HepG2 (cell line): ENCODE measurements around the gene APBB2. TPM values are rescaled to one million over a fixed set of nuclear protein-coding genes. Genes with fewer than 3 reads are reported as not detected.

ENCODE experiments used
- ATAC-seq: fragments of 200-7000 bp; cut with Tn5 transposase; 3 replicates; pipeline ENCODE4 v1.9.1; 2020; ENCODE audit warnings: mild to moderate bottlenecking, moderate library complexity
- BruUV-seq: library from RNA; stranded (reverse); fragments of 400-500 nt; replicated peaks from 2 replicates; lab custom pipeline; 2021; lab: Mats Ljungman, UMichigan
- CTCF ChIA-PET: fragments of 300-600 bp; formaldehyde crosslinking; extraction: SDS; loops from one replicate; lab custom pipeline; 2021; ENCODE audit warnings: low total read pairs, inconsistent platforms, low intra/inter-chr PET ratio; lab: Yijun Ruan, JAX
- POLR2A ChIA-PET: fragments of 350-600 bp; sonication (Branson Sonifier 250); formaldehyde crosslinking; loops from one replicate; lab custom pipeline; 2020; ENCODE audit warnings: antibody characterized with exemption, inconsistent platforms; lab: Yijun Ruan, JAX
- DNase-seq: peaks from one replicate; pipeline ENCODE4 v3.0.0-alpha.2; 2015; ENCODE audit warnings: low spot score
- FAIRE-seq: peaks from 3 replicates; lab custom pipeline; 2011; peaks lifted over from hg19 to GRCh38; lab: Jason Lieb, UNC
- H2AFZ ChIP-seq: one replicate; pipeline ENCODE4 v1.6.1; 2011; ENCODE audit warnings: low read length, inconsistent platforms
- H3K27ac ChIP-seq: fragments of 300-600 bp; 3 replicates; pipeline ENCODE4 v1.8.0; 2011; ENCODE audit warnings: mixed run types, mild to moderate bottlenecking, mixed read lengths, low read length, inconsistent platforms; ENCODE audit not compliant: insufficient read depth; ENCODE audit errors: extremely low read length
- H3K27me3 ChIP-seq, 2 experiments: fragments of 200-600 bp in 1 of 2; 2 replicates in 1 of 2; 3 replicates in 1 of 2; pipeline versions ENCODE4 v1.6.0 to v1.8.0; 2011; ENCODE audit warnings: low read length in 2 of 2, mild to moderate bottlenecking in 2 of 2, moderate library complexity in 2 of 2, inconsistent platforms in 1 of 2; ENCODE audit not compliant: insufficient read depth in 2 of 2, control insufficient read depth in 1 of 2
- H3K36me3 ChIP-seq, 2 experiments: fragments of 200-600 bp in 1 of 2; replicated peaks in 1 of 2; 2 replicates in 1 of 2; 3 replicates in 1 of 2; pipeline versions ENCODE4 v1.5.1 to v1.8.0; 2011; ENCODE audit warnings: low read length in 2 of 2, inconsistent platforms in 1 of 2; ENCODE audit not compliant: insufficient read depth in 2 of 2, control insufficient read depth in 1 of 2
- H3K4me1 ChIP-seq: 2 replicates; pipeline ENCODE4 v1.5.1; 2012; ENCODE audit warnings: low read length, inconsistent platforms; ENCODE audit not compliant: insufficient read depth
- H3K4me2 ChIP-seq: 2 replicates; pipeline ENCODE4 v1.6.0; 2011; ENCODE audit warnings: low read depth, low read length, inconsistent platforms
- H3K4me3 ChIP-seq, 3 experiments: fragments of 200-600 bp in 1 of 3; sonication (generic), shearing (Covaris generic) in 1 of 3; replicated peaks in 1 of 3; 2 replicates each; pipeline ENCODE4 v1.5.1; 2011 to 2016; ENCODE audit warnings: low read length in 3 of 3, inconsistent platforms in 2 of 3, low read depth in 2 of 3, mild to moderate bottlenecking in 2 of 3, control low read depth in 1 of 3, mixed read lengths in 1 of 3; ENCODE audit not compliant: insufficient read depth in 1 of 3
- H3K79me2 ChIP-seq: one replicate; pipeline ENCODE4 v1.6.1; 2011; ENCODE audit warnings: low read length, inconsistent platforms; ENCODE audit not compliant: insufficient read depth
- H3K9ac ChIP-seq: 2 replicates; pipeline ENCODE4 v1.6.0; 2011; ENCODE audit warnings: mild to moderate bottlenecking, low read depth, low read length, inconsistent platforms; ENCODE audit not compliant: insufficient read depth
- H3K9me3 ChIP-seq: 2 replicates; pipeline ENCODE4 v1.5.1; 2012; ENCODE audit warnings: mild to moderate bottlenecking, low read length
- H4K20me1 ChIP-seq: 2 replicates; pipeline ENCODE4 v1.6.0; 2011; ENCODE audit warnings: inconsistent platforms, mild to moderate bottlenecking, low read length, moderate library complexity; ENCODE audit not compliant: insufficient read depth
- ATM ChIP-seq: fragments of 450-650 bp; IDR thresholded peaks from 2 replicates; pipeline ENCODE4 v1.7.1; 2017; ENCODE audit warnings: mild to moderate bottlenecking, borderline replicate concordance
- BHLHE40 ChIP-seq: IDR thresholded peaks from 2 replicates; pipeline ENCODE4 v1.6.1; 2011; ENCODE audit warnings: low read length, improper control_type of control experiment
- CCAR2 ChIP-seq: fragments of 200-400 bp; formaldehyde crosslinking; optimal IDR thresholded peaks from 2 replicates; pipeline ENCODE3; 2018; ENCODE audit warnings: low read depth, mild to moderate bottlenecking, low read length, moderate library complexity
- KAT2B ChIP-seq: fragments of 150-350 bp; IDR thresholded peaks from 2 replicates; pipeline ENCODE4 v1.6.1; 2014; ENCODE audit warnings: low read depth, low read length, borderline replicate concordance
- NR2F2 ChIP-seq: IDR thresholded peaks from 2 replicates; pipeline ENCODE4 v1.6.1; 2012; ENCODE audit warnings: low read depth, inconsistent platforms, borderline replicate concordance
- SOX13 ChIP-seq, 3 experiments: fragments of 450-650 bp in 1 of 3; sonication (generic) in 1 of 3; formaldehyde crosslinking in 1 of 3; IDR thresholded peaks in 2 of 3; conservative IDR thresholded peaks in 1 of 3; 2 replicates each; pipeline versions ENCODE4 v1.5.0 to v1.6.1; 2016 to 2020; ENCODE audit warnings: antibody characterized with exemption in 1 of 3, mild to moderate bottlenecking in 1 of 3, missing compliant biosample characterization in 1 of 3, missing genetic modification reagents in 1 of 3, moderate library complexity in 1 of 3
- TAF15 ChIP-seq: fragments of 200-400 bp; formaldehyde crosslinking; IDR thresholded peaks from one replicate; pipeline ENCODE4 v1.6.1; 2018; ENCODE audit warnings: mild to moderate bottlenecking, low read depth, low read length; ENCODE audit not compliant: poor library complexity, severe bottlenecking
- ZNF207 ChIP-seq: fragments of 450-650 bp; IDR thresholded peaks from 2 replicates; pipeline ENCODE4 v1.6.1; 2016; ENCODE audit warnings: antibody characterized with exemption, borderline replicate concordance
- ZNF883 ChIP-seq: sonication (generic); formaldehyde crosslinking; IDR thresholded peaks from 2 replicates; pipeline ENCODE4 v1.5.1; 2020; ENCODE audit warnings: mild to moderate bottlenecking, missing genetic modification reagents; ENCODE audit errors: not compliant biosample characterization
- WGBS: methylation state at CpG from one replicate; pipeline ENCODE4 v1.1.6; 2017; ENCODE audit warnings: low lambda C conversion rate; 5-methylcytosine and 5-hydroxymethylcytosine counted together
- in situ Hi-C: cut with HindIII; loops from 2 replicates; pipeline ENCODE4 v1.10.0; 2017; ENCODE audit warnings: low pct_unique_long_range_greater_than_20kb; ENCODE audit not compliant: extremely low pct_ligation_motif_present
- intact Hi-C: fragments of 100-400 bp; cut with micrococcal nuclease; formaldehyde crosslinking; loops from one replicate; pipeline ENCODE4 v1.10.0; 2022; ENCODE audit not compliant: unreplicated experiment
- polyA plus RNA-seq, 8 experiments: library from polyadenylated mRNA; depleted of rRNA in 3 of 8; stranded (reverse) in 7 of 8; unstranded in 1 of 8; fragments of >200 nt; fragmentation: Illumina TruSeq in 4 of 8; extraction: Trizol in 4 of 8; gene quantifications; 2 replicates each; pipeline versions ENCODE4 v1.2.1 to v1.2.3, GENCODE V29; 2011 to 2016; ENCODE audit warnings: low read depth in 4 of 8, missing spikeins in 1 of 8, mixed read lengths in 1 of 8; ENCODE audit not compliant: insufficient read depth in 1 of 8
- total RNA-seq, 5 experiments: library from RNA; depleted of rRNA; stranded (reverse); fragments of >200 nt; fragmentation: Illumina TruSeq; extraction: Trizol; gene quantifications; 2 replicates each; pipeline ENCODE4 v1.2.3, GENCODE V29; 2016; ENCODE audit warnings: low read depth in 1 of 5
- TF ChIP-seq, protein P1 (sequence below): sonication (generic); formaldehyde crosslinking; IDR thresholded peaks from 2 replicates; pipeline ENCODE4 v1.5.0; 2020; ENCODE audit warnings: mild to moderate bottlenecking, missing genetic modification reagents, borderline replicate concordance
- TF ChIP-seq, protein P2 (sequence below): sonication (generic); formaldehyde crosslinking; IDR thresholded peaks from 2 replicates; pipeline ENCODE4 v1.4.0; 2020; ENCODE audit warnings: mild to moderate bottlenecking, low read depth, missing genetic modification reagents
- TF ChIP-seq, protein P3 (sequence below): sonication (generic); formaldehyde crosslinking; IDR thresholded peaks from 2 replicates; pipeline ENCODE4 v1.8.0; 2022; ENCODE audit warnings: mild to moderate bottlenecking, missing genetic modification reagents, moderate library complexity
- TF ChIP-seq, protein P4 (sequence below): sonication (generic); formaldehyde crosslinking; IDR thresholded peaks from 2 replicates; pipeline ENCODE4 v1.4.0; 2020; ENCODE audit warnings: missing genetic modification reagents, borderline replicate concordance

Gene APBB2
- total and polyA plus RNA-seq, 2 of the 13 experiments (the other 11 are each of a cell fraction or from before 2014, with no cell fraction given): 11.7 to 17.0 TPM

DNA sequence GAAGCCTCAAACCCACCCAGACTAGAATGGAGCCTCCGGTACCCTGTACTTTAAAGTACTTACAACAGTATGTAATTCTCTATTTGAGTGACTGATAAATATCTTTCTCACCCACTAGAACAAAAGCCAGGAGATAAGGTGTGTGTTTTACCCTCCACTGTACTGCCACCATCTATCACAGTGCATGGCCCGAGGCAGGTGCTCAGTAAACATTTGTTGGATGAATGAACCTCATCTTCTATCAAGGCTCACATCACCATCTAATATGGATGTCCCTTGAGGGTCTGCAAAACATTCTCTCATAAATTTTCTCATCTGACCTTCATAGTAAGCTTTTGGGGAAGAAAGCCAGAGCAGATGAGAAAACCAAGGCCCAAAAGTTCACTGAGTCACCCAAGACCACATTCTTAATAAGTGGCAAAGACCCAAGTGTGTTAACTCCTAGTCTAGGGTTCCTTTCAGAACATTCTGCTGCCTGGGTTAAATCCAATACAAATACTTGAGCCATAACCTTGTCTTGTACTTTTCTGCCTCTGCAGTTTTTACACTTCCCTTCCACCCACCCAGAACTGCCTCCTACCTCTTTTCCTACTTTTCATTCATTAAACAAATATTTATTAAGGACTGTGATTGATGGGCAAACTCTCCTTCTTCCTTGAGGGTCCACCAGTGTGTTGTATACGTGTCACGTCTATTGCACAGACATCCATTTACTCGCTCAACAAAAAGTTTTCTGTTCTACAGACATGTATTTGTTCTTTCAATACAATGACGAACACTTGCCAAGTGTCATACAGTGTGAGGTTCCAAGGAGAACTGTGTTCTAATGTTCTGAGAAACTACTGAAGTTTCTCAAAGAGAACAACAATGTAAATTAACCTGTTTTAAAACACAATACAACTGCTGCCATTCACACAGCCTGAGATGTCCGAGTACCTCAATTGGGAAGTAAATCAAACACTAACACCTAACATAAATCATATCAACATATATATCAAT lies 35.7 kb downstream of the APBB2 start:
- ATAC-seq (no peak), DNase-seq (no peak), FAIRE-seq (no peak)
- no peak overlapping the region for H3K4me3 ChIP-seq
- no peaks in the 10 kb centered on the region for H3K36me3 ChIP-seq
- 94% methylated on average over 7 of the region's 7 CpGs for WGBS
- in situ Hi-C loops: no loop called here
- intact Hi-C loops: loop anchor here (5.0 kb wide), 1 partner anchor 34 kb away; the partner anchor contains the start of gene APBB2
- no peak overlapping the region for H3K27ac ChIP-seq
- no peaks in the 10 kb centered on the region for H4K20me1 ChIP-seq
- H3K9me3 ChIP-seq: no peaks in the 10 kb centered on the region
- no peak overlapping the region for H2AFZ ChIP-seq
- no peaks in the 10 kb centered on the region for H3K27me3 ChIP-seq
- POLR2A ChIA-PET: no interaction called here
- H3K4me2 ChIP-seq: no peak overlapping the region
- CTCF ChIA-PET: no interaction called here
- H3K79me2 ChIP-seq: peaks cover 57% of the 10 kb centered on the region
- no peak overlapping the region for H3K9ac ChIP-seq
- no TSS peak for BruUV-seq
- peaks cover 53% of the 10 kb centered on the region for H3K4me1 ChIP-seq
- TF ChIP-seq ATM (no peak), SOX13 (IDR thresholded peaks at IDR 0.05) (no peak), SOX13 (CRISPR knock-in tag; conservative IDR thresholded peaks at IDR 0.05 in 1 of 2, IDR thresholded peaks at IDR 0.05 in 1 of 2) (no peak), ZNF883 (CRISPR knock-in tag) (no peak), CCAR2 (no peak), TAF15 (no peak), BHLHE40 (no peak), KAT2B (no peak), ZNF207 (no peak), NR2F2 (no peak)
- TF ChIP-seq, protein P1, sequence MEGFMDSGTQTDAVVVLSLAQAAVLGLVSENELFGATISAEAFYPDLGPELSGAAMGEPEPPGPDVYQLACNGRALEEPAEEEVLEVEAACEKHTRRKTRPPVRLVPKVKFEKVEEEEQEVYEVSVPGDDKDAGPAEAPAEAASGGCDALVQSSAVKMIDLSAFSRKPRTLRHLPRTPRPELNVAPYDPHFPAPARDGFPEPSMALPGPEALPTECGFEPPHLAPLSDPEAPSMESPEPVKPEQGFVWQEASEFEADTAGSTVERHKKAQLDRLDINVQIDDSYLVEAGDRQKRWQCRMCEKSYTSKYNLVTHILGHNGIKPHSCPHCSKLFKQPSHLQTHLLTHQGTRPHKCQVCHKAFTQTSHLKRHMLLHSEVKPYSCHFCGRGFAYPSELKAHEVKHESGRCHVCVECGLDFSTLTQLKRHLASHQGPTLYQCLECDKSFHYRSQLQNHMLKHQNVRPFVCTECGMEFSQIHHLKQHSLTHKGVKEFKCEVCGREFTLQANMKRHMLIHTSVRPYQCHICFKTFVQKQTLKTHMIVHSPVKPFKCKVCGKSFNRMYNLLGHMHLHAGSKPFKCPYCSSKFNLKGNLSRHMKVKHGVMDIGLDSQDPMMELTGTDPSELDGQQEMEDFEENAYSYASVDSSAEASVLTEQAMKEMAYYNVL (CRISPR knock-in tag): no peak
- TF ChIP-seq, protein P2, sequence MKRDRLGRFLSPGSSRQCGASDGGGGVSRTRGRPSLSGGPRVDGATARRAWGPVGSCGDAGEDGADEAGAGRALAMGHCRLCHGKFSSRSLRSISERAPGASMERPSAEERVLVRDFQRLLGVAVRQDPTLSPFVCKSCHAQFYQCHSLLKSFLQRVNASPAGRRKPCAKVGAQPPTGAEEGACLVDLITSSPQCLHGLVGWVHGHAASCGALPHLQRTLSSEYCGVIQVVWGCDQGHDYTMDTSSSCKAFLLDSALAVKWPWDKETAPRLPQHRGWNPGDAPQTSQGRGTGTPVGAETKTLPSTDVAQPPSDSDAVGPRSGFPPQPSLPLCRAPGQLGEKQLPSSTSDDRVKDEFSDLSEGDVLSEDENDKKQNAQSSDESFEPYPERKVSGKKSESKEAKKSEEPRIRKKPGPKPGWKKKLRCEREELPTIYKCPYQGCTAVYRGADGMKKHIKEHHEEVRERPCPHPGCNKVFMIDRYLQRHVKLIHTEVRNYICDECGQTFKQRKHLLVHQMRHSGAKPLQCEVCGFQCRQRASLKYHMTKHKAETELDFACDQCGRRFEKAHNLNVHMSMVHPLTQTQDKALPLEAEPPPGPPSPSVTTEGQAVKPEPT (CRISPR knock-in tag): no peak
- TF ChIP-seq, protein P3, sequence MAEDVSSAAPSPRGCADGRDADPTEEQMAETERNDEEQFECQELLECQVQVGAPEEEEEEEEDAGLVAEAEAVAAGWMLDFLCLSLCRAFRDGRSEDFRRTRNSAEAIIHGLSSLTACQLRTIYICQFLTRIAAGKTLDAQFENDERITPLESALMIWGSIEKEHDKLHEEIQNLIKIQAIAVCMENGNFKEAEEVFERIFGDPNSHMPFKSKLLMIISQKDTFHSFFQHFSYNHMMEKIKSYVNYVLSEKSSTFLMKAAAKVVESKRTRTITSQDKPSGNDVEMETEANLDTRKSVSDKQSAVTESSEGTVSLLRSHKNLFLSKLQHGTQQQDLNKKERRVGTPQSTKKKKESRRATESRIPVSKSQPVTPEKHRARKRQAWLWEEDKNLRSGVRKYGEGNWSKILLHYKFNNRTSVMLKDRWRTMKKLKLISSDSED (CRISPR knock-in tag): no peak
- TF ChIP-seq, protein P4, sequence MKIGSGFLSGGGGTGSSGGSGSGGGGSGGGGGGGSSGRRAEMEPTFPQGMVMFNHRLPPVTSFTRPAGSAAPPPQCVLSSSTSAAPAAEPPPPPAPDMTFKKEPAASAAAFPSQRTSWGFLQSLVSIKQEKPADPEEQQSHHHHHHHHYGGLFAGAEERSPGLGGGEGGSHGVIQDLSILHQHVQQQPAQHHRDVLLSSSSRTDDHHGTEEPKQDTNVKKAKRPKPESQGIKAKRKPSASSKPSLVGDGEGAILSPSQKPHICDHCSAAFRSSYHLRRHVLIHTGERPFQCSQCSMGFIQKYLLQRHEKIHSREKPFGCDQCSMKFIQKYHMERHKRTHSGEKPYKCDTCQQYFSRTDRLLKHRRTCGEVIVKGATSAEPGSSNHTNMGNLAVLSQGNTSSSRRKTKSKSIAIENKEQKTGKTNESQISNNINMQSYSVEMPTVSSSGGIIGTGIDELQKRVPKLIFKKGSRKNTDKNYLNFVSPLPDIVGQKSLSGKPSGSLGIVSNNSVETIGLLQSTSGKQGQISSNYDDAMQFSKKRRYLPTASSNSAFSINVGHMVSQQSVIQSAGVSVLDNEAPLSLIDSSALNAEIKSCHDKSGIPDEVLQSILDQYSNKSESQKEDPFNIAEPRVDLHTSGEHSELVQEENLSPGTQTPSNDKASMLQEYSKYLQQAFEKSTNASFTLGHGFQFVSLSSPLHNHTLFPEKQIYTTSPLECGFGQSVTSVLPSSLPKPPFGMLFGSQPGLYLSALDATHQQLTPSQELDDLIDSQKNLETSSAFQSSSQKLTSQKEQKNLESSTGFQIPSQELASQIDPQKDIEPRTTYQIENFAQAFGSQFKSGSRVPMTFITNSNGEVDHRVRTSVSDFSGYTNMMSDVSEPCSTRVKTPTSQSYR (CRISPR knock-in tag): no peak
